Lower leg skin (tissue), 3 donors: ENCODE data around the gene SLC9A2.

Source experiments
- POLR2A ChIP-seq, 2 donors: fragments of 450-650 bp; IDR thresholded peaks; one replicate each; pipeline ENCODE4 v1.6.1; 2016 to 2017; ENCODE audit warnings: antibody characterized with exemption in 2 of 2, mild to moderate bottlenecking in 1 of 2, moderate library complexity in 1 of 2
- TF ChIP-seq, protein P1 (sequence below), 3 donors: fragments of 450-650 bp; IDR thresholded peaks; one replicate each; pipeline ENCODE4 v1.5.1; 2016; ENCODE audit warnings: antibody characterized with exemption in 3 of 3, mild to moderate bottlenecking in 3 of 3, moderate library complexity in 2 of 3

GRCh38 chr2:102755284-102755683 is 135.9 kb downstream of the SLC9A2 start:
- TF ChIP-seq, protein P1, sequence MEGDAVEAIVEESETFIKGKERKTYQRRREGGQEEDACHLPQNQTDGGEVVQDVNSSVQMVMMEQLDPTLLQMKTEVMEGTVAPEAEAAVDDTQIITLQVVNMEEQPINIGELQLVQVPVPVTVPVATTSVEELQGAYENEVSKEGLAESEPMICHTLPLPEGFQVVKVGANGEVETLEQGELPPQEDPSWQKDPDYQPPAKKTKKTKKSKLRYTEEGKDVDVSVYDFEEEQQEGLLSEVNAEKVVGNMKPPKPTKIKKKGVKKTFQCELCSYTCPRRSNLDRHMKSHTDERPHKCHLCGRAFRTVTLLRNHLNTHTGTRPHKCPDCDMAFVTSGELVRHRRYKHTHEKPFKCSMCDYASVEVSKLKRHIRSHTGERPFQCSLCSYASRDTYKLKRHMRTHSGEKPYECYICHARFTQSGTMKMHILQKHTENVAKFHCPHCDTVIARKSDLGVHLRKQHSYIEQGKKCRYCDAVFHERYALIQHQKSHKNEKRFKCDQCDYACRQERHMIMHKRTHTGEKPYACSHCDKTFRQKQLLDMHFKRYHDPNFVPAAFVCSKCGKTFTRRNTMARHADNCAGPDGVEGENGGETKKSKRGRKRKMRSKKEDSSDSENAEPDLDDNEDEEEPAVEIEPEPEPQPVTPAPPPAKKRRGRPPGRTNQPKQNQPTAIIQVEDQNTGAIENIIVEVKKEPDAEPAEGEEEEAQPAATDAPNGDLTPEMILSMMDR (IDR thresholded peaks at IDR 0.05) = no peak
- no peak for TF ChIP-seq POLR2A (IDR thresholded peaks at IDR 0.05)
